SIG-M5 treated with dmso at 0.1 percent for 504 hours (cell line): ENCODE results near the gene ORC3.
A peak's percentile ranks its signal among the peaks of the same experiment; 100 is the strongest.
"Not testable (repeated sequence)": the region's sequence is repeated elsewhere in the genome, so short reads cannot be mapped to it uniquely, and the experiment has no call there.

Experiments
- DNase-seq: peaks from one replicate; lab custom pipeline; 2025; ENCODE audit not compliant: unreplicated experiment; lab: John Stamatoyannopoulos, UW

ORC3 gene

GRCh38 chr6:87590990-87591389 is 1.1 kb downstream of the ORC3 start:
- no peak for DNase-seq

- DNase-seq, result no peak
These were observed 10.6 kb downstream of the ORC3 start for GRCh38 chr6:87600576-87600975.

- DNase-seq, result no peak
These were observed 16.3 kb downstream of the ORC3 start for GRCh38 chr6:87606199-87606598.

GRCh38 chr6:87608802-87609201 is 18.9 kb downstream of the ORC3 start:
- DNase-seq, result no peak

- not testable (repeated sequence) for DNase-seq
These were observed 23.1 kb downstream of the ORC3 start for GRCh38 chr6:87613018-87613417.

GRCh38 chr6:87617405-87617804 is 27.5 kb downstream of the ORC3 start:
- no peak for DNase-seq

- no peak for DNase-seq
These were observed 28.6 kb downstream of the ORC3 start for GRCh38 chr6:87618531-87618930.

DNA sequence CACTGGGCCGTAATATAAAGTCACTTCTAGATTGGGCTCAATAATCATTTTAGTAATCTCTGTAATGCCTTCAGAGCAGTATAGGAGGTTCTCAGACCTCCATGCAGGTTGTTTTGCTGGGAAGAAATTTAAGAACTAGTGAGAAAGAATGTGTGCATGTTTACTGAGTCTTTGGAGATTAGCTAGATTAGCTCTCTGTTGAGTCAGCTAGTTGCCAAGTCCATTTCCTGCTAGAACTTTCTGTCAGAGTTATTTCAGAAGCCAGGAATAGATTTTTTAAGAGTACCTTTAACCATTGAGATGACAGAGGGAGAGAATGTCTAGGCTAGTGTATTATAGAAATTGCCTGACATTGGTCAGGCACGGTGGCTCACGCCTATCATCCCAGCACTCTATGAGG is 33.3 kb downstream of the ORC3 start:
- DNase-seq, result peak; percentile 3

DNA sequence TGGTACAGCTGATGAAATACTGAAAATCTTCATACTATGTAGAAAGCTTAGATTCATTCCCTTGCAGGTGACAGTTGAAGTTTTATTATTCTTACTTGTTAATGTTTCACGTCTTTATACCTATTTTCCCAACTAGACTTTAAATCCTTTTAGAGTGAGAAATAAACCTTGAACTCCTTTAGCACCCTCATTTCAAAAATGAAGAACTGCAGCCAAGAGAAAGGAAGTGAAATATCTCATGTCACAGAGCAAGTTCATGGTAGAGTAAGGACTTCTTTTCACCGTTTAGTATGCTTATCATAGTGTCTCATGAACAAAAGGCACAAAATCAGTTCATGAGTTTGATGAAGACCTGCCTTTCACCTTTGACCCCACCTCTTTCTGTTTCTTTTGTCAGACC is 38.5 kb downstream of the ORC3 start:
- DNase-seq, result no peak

GRCh38 chr6:87628881-87629280 is 38.9 kb downstream of the ORC3 start:
- DNase-seq, result no peak

- DNase-seq, result no peak
These were observed 40.8 kb downstream of the ORC3 start for GRCh38 chr6:87630746-87631145.

- DNase-seq, result no peak
These were observed 43.9 kb downstream of the ORC3 start for GRCh38 chr6:87633851-87634250.

DNA sequence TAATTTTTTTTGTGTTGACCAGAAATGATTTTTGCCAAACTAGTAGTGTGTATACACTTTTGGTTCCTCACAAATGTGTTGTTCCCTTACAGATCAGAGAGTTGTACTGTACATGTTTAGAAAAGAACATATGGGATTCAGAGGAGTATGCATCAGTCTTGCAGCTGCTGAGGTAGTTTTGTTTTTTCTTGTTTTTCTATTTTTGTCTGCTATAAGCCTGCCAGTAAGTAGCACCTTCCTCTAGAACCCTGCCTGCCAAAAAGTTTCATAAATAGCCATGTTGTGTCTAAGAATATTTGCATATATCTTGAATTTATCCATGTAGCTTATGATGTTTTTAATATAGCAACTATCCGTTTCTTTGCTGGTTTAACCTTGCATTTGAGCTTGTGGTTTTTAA is 46.4 kb downstream of the ORC3 start:
- no peak for DNase-seq

- DNase-seq, result no peak
These were observed 47.2 kb downstream of the ORC3 start for GRCh38 chr6:87637106-87637505.

GRCh38 chr6:87639373-87639772 is 49.4 kb downstream of the ORC3 start:
- no peak for DNase-seq

DNA sequence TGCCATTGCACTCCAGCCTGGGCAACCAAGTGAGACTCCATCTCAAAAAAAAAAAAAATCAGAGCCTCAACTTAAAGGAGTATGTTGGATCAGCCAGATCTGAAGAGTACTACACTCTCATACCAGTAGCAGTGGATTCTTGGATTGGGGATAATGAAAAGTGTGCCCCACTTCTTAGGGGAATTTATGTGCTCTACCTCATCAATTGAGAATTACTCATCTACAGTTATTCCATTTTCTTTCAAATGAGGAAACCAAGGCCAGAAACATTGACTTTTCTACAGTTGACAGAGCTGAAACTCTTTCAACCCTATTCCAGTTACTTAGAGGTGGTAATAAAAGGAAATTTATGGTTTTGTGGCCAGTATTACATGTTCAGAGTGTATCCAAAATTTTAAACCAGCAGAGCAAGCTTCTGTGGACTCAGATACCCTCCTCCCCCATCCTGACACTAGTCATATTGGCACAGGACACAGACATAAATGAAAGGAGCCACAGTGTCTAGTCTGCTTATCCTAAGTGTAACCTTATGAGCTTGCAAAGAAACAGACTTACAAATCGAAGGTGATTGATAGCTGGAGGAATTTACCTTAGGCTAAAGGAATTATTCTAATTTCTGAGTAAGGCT is 51.2 kb downstream of the ORC3 start:
- DNase-seq, result no peak

DNA sequence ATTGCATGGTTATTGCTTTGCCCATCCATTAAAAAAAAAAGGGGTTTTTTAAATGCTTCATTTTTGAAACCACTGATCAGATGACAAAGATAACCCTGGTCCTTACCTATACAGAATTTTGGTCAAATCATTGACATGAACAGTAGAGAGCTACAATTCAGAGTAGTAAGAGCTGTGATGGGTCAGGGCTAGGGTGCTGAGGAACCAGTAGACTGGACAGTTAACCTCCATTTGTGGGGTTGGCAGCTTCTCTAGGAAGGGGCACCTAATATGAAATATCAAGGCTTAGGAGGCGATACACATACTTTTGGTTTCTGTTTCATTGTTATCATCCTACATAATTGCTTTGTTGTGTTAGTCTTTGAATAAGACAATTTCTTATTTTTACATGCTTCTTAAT is 55.1 kb downstream of the ORC3 start:
- no peak for DNase-seq

GRCh38 chr6:87653074-87653962 is 63.4 kb downstream of the ORC3 start:
- DNase-seq, result no peak

GRCh38 chr6:87654122-87654521 is 64.2 kb downstream of the ORC3 start:
- DNase-seq, result no peak

DNA sequence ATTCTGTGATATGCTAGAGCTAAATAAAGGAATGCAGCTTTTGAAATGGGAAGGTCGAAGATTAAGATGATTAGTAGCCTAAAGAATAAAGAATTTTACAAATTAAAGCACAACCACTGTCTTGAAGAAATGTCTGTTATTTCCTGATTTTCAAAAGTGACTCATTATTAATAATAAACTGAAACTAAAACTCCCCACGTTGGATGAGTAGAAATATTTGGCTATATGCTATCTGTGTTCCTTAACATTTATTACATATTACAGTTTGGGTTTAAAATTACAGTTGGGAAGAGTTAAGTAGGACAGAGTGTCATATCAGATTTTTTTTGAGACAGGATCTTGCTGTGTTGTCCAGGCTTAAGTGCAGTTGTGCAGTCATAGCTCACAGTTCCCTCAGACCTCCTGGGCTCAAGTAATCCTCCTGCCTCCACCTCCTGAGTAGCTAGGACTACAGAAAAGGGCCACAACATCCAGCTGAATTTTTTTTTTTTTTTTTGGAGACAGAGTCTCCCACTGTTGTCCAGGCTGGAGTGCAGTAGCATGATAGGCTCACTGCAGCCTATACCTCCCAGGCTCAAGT is 65.0 kb downstream of the ORC3 start:
- no peak for DNase-seq

DNA sequence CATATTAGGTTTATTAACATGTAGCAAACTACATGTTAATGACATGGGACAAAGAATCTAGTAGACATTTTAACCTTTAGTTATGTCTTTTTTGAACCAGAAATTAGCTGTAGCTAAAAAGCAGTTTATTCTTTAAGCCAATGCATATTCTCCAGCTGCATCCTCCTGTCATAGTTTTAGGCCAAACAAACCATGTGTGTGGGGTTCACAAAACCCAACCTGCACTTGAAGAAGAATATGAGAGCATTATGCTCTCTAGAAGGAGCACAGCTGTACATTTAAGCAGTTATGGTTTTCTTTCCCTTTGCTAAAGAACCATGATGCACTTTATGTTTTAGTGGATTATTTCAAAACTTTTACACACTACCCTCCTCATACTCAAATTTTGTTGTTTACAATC is 65.9 kb downstream of the ORC3 start:
- DNase-seq, result no peak

GRCh38 chr6:87656857-87657256 is 66.9 kb downstream of the ORC3 start:
- no peak for DNase-seq
